Measurements from ENCODE around the gene MED29. TPM values are rescaled to one million over a fixed set of nuclear protein-coding genes. Genes with fewer than 3 reads are reported as not detected.

MED29 gene
- total RNA-seq, 1 experiment from 2014 or later, result 32.0 TPM

DNA sequence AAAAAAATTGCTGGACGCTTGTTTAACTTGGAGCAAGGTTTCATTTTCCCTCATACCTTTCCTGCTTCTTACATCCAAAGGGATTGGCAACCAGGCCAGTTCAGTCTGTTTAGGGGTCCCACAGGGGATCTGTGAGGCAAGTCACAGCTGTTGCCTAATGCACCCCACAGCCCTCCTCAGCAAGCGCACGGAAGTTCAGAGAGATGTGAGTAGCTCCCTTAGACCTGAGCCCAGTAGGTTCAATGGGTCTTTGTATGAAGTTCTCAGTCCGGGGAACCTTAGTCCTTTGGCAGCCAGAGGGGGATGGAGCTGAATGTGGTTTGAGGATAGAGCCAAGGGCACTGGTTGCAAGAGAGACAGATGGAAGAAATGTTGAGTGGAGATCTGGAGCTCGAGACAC is 35.9 kb upstream of the MED29 start:
- H4K20me1 ChIP-seq (ENCODE audit: insufficient read depth), result no peaks in the 10 kb centered on the region
- H3K27ac ChIP-seq (ENCODE audit: low read depth, low read length), result no peak overlapping the region
- no peak overlapping the region for H3K4me3 ChIP-seq (replicated peaks in 1 of 2; ENCODE audit: low read depth in 1 of 2, low read length in 2 of 2)
- H2AFZ ChIP-seq (ENCODE audit: low read depth, low read length, poor library complexity, severe bottlenecking), result no peak overlapping the region
- ChIA-PET RAD21 (ENCODE audit: low non-redundant PET in 1 of 2, low total read pairs in 2 of 2, uncharacterized antibody in 2 of 2, unreplicated experiment in 2 of 2) (no interaction called here), POLR2A (no interaction called here), CTCF (interaction anchor here (1.4 kb wide), 1 partner anchor 13 kb away, joined by 4 read pairs; the partner anchor contains the start of gene SAMD4B)
- H3K4me2 ChIP-seq (ENCODE audit: low read length), result no peak overlapping the region
- H3K9me2 ChIP-seq (ENCODE audit: insufficient read depth), result no peaks in the 10 kb centered on the region
- DNase-seq (ENCODE audit: low read depth, low spot score) (no peak), ATAC-seq (no peak)
- peaks cover 40 to 66% of the 10 kb centered on the region in 2 experiments; a peak in 3 of 4 replicates for H3K36me3 ChIP-seq (ENCODE audit: control insufficient read depth in 1 of 2, insufficient read depth in 2 of 2, low read length in 2 of 2)
- intact Hi-C loops (cut with micrococcal nuclease), result no loop called here
- H3K9me3 ChIP-seq (ENCODE audit: control insufficient read depth in 1 of 2, insufficient read depth in 1 of 2, low read depth in 1 of 2, low read length in 2 of 2), result no peaks in the 10 kb centered on the region
- BruUV-seq (replicated peaks), result no TSS peak
- H3K4me1 ChIP-seq (ENCODE audit: control insufficient read depth in 1 of 2, insufficient read depth in 2 of 2, low read length in 2 of 2), result no peaks in the 10 kb centered on the region
- H3K27me3 ChIP-seq (ENCODE audit: insufficient read depth, low read length), result no peaks in the 10 kb centered on the region
- TF ChIP-seq RAD21 (IDR thresholded peaks at IDR 0.05; ENCODE audit: low read depth), result no peak
- TF ChIP-seq CBX3 (IDR thresholded peaks at IDR 0.05; ENCODE audit: low read depth), result no peak
- TF ChIP-seq, protein P1, sequence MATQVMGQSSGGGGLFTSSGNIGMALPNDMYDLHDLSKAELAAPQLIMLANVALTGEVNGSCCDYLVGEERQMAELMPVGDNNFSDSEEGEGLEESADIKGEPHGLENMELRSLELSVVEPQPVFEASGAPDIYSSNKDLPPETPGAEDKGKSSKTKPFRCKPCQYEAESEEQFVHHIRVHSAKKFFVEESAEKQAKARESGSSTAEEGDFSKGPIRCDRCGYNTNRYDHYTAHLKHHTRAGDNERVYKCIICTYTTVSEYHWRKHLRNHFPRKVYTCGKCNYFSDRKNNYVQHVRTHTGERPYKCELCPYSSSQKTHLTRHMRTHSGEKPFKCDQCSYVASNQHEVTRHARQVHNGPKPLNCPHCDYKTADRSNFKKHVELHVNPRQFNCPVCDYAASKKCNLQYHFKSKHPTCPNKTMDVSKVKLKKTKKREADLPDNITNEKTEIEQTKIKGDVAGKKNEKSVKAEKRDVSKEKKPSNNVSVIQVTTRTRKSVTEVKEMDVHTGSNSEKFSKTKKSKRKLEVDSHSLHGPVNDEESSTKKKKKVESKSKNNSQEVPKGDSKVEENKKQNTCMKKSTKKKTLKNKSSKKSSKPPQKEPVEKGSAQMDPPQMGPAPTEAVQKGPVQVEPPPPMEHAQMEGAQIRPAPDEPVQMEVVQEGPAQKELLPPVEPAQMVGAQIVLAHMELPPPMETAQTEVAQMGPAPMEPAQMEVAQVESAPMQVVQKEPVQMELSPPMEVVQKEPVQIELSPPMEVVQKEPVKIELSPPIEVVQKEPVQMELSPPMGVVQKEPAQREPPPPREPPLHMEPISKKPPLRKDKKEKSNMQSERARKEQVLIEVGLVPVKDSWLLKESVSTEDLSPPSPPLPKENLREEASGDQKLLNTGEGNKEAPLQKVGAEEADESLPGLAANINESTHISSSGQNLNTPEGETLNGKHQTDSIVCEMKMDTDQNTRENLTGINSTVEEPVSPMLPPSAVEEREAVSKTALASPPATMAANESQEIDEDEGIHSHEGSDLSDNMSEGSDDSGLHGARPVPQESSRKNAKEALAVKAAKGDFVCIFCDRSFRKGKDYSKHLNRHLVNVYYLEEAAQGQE (IDR thresholded peaks at IDR 0.05; ENCODE audit: low read depth), result no peak
- TF ChIP-seq, protein P2, sequence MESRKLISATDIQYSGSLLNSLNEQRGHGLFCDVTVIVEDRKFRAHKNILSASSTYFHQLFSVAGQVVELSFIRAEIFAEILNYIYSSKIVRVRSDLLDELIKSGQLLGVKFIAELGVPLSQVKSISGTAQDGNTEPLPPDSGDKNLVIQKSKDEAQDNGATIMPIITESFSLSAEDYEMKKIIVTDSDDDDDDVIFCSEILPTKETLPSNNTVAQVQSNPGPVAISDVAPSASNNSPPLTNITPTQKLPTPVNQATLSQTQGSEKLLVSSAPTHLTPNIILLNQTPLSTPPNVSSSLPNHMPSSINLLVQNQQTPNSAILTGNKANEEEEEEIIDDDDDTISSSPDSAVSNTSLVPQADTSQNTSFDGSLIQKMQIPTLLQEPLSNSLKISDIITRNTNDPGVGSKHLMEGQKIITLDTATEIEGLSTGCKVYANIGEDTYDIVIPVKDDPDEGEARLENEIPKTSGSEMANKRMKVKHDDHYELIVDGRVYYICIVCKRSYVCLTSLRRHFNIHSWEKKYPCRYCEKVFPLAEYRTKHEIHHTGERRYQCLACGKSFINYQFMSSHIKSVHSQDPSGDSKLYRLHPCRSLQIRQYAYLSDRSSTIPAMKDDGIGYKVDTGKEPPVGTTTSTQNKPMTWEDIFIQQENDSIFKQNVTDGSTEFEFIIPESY (IDR thresholded peaks at IDR 0.05; ENCODE audit: extremely low read depth, insufficient replicate concordance, low read length), result no peak
- TF ChIP-seq ZNF274 (IDR thresholded peaks at IDR 0.05; ENCODE audit: low read depth, low read length), result no peak
- no peak for TF ChIP-seq YY1 (IDR thresholded peaks at IDR 0.05; ENCODE audit: extremely low read depth, insufficient replicate concordance, low read depth, low read length)
- H3K79me2 ChIP-seq (ENCODE audit: insufficient read depth, low read length), result peaks cover 29% of the 10 kb centered on the region
- no peak overlapping the region for H3K9ac ChIP-seq (ENCODE audit: low read length)
